K562 (cell line): Measurements from ENCODE around the gene NANS.

Experiments used
- EWSR1 ChIP-seq: fragments of 450-650 bp; IDR thresholded peaks from 2 replicates; pipeline ENCODE4 v1.6.1; 2018; ENCODE audit warnings: borderline replicate concordance, mild to moderate bottlenecking, low read depth, moderate library complexity; ENCODE audit not compliant: partially characterized antibody
- EZH2 ChIP-seq: IDR thresholded peaks from 2 replicates; pipeline ENCODE4 v1.6.1; 2012; ENCODE audit warnings: low read depth, mild to moderate bottlenecking, inconsistent platforms, low read length, borderline replicate concordance
- RBBP5 ChIP-seq: fragments of 200-600 bp; sonication (generic); IDR thresholded peaks from 2 replicates; pipeline ENCODE4 v1.6.1; 2012; ENCODE audit warnings: borderline replicate concordance, mild to moderate bottlenecking, low read length, control low read depth, inconsistent platforms; ENCODE audit not compliant: insufficient read depth, poor library complexity, severe bottlenecking
- TCF7L2 ChIP-seq: fragments of 150-350 bp; IDR thresholded peaks from 2 replicates; pipeline ENCODE4 v1.6.1; 2016; ENCODE audit warnings: low read depth, mild to moderate bottlenecking, low read length, moderate library complexity
- ZNF263 ChIP-seq: sonication (generic); formaldehyde crosslinking; IDR thresholded peaks from 2 replicates; pipeline ENCODE4 v1.8.0; 2022; ENCODE audit warnings: mild to moderate bottlenecking, missing genetic modification reagents, borderline replicate concordance
- TF ChIP-seq, protein P1 (sequence below): fragments of 250-450 bp; sonication (Bioruptor Pico); IDR thresholded peaks from 2 replicates; pipeline ENCODE4 v1.5.0; 2020; ENCODE audit warnings: mild to moderate bottlenecking, borderline replicate concordance

DNA sequence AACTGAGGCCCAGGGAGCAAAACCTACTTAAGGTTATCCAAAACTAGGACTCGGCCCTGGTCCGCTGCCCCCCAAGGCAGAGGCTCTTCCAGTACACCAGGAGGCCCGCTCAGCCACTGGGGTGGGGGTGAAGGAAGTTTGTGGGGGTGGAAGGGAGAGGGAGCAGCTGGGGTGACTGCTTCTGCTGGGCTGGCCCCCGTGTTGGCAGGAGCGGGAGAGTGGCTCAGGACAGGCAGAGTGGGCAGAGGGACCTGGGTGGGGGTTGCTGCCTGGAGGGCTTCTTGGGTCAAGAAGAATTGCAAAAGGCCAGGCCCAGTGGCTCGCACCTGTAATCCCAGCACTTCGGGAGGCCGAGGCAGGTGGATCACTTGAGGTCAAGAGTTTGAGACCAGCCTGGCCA is 70.7 kb downstream of the NANS start:
- TF ChIP-seq EWSR1 (no peak), ZNF263 (CRISPR knock-in tag) (no peak), TCF7L2 (no peak), EZH2 (no peak), RBBP5 (no peak)
- TF ChIP-seq, protein P1, sequence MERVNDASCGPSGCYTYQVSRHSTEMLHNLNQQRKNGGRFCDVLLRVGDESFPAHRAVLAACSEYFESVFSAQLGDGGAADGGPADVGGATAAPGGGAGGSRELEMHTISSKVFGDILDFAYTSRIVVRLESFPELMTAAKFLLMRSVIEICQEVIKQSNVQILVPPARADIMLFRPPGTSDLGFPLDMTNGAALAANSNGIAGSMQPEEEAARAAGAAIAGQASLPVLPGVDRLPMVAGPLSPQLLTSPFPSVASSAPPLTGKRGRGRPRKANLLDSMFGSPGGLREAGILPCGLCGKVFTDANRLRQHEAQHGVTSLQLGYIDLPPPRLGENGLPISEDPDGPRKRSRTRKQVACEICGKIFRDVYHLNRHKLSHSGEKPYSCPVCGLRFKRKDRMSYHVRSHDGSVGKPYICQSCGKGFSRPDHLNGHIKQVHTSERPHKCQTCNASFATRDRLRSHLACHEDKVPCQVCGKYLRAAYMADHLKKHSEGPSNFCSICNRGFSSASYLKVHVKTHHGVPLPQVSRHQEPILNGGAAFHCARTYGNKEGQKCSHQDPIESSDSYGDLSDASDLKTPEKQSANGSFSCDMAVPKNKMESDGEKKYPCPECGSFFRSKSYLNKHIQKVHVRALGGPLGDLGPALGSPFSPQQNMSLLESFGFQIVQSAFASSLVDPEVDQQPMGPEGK (CRISPR knock-in tag) = no peak
